Liver (tissue), 3 donors: ENCODE data around the gene TSBP1.

Experiments
- CTCF ChIP-seq: fragments of 150-350 bp; IDR thresholded peaks from 2 replicates; pipeline ENCODE4 v1.5.1; 2017; ENCODE audit warnings: improper control_type of control experiment, low read depth, low read length; ENCODE audit not compliant: missing input control
- REST ChIP-seq: IDR thresholded peaks from 2 replicates; pipeline ENCODE4 v1.6.1; 2016; ENCODE audit warnings: antibody characterized with exemption, mild to moderate bottlenecking
- SP1 ChIP-seq: IDR thresholded peaks from 2 replicates; pipeline ENCODE4 v1.6.1; 2018; ENCODE audit warnings: antibody characterized with exemption, mild to moderate bottlenecking
- donor health status: healthy.
- donor health status: healthy.

- TF ChIP-seq REST (no peak), SP1 (no peak), CTCF (no peak)
Observed at GRCh38 chr6:32396028-32396427, 24.3 kb upstream of the TSBP1 start.
